ENCODE measurements around the gene ELF1. TPM values are rescaled to one million over a fixed set of nuclear protein-coding genes. Genes with fewer than 3 reads are reported as not detected.

Gene ELF1
- total and polyA plus RNA-seq, 2 experiments from 2014 or later, result 7.0 to 12.7 TPM

DNA sequence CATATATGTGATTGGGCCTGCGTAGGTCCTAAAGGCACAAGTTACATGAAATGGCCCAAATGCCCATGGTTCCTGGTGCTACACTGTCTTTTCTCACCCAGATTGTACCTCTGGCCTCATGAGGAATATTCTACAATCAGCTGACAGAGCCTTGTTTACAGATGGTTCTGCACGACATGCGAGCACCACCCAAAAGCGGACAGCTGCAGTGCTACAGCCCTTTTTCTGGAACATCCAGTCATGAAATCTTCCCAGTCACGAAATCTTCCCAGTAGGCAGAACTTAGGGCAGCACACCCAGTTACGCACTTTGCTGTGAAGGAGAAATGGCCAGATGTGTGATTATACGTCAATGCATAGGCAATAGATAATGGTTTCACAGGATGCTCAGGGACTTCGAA, 7.7 kb upstream of the ELF1 start:
- ATAC-seq (no peak), DNase-seq (ENCODE audit: low spot score) (no peak)
- Mint-ChIP-seq H3K27me3 (ENCODE audit: insufficient read depth, low read depth, poor library complexity) (no peaks in the 10 kb centered on the region), H3K9me3 (no peaks in the 10 kb centered on the region), H3K4me1 (no peaks in the 10 kb centered on the region), H3K4me3 (no peak overlapping the region), H3K27ac (no peak overlapping the region), H3K36me3 (ENCODE audit: low read depth) (no peaks in the 10 kb centered on the region)
- no peak for TF ChIP-seq EZH2phosphoT487 (IDR thresholded peaks at IDR 0.05; ENCODE audit: unreplicated experiment)
- TF ChIP-seq POLR2AphosphoS5 (IDR thresholded peaks at IDR 0.05; ENCODE audit: low read depth), result no peak
- TF ChIP-seq, protein P1, sequence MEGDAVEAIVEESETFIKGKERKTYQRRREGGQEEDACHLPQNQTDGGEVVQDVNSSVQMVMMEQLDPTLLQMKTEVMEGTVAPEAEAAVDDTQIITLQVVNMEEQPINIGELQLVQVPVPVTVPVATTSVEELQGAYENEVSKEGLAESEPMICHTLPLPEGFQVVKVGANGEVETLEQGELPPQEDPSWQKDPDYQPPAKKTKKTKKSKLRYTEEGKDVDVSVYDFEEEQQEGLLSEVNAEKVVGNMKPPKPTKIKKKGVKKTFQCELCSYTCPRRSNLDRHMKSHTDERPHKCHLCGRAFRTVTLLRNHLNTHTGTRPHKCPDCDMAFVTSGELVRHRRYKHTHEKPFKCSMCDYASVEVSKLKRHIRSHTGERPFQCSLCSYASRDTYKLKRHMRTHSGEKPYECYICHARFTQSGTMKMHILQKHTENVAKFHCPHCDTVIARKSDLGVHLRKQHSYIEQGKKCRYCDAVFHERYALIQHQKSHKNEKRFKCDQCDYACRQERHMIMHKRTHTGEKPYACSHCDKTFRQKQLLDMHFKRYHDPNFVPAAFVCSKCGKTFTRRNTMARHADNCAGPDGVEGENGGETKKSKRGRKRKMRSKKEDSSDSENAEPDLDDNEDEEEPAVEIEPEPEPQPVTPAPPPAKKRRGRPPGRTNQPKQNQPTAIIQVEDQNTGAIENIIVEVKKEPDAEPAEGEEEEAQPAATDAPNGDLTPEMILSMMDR (conservative IDR thresholded peaks at IDR 0.05; ENCODE audit: low read depth in 2 of 2), result no peak
- TF ChIP-seq STAT1 (IDR thresholded peaks at IDR 0.05; ENCODE audit: unreplicated experiment), result no peak
- no peak for TF ChIP-seq ZNF331 (CRISPR knock-in tag; IDR thresholded peaks at IDR 0.05; ENCODE audit: low read depth)
- no peak for TF ChIP-seq EZH2 (IDR thresholded peaks at IDR 0.05; ENCODE audit: low read depth, unreplicated experiment)
- TF ChIP-seq, protein P2, sequence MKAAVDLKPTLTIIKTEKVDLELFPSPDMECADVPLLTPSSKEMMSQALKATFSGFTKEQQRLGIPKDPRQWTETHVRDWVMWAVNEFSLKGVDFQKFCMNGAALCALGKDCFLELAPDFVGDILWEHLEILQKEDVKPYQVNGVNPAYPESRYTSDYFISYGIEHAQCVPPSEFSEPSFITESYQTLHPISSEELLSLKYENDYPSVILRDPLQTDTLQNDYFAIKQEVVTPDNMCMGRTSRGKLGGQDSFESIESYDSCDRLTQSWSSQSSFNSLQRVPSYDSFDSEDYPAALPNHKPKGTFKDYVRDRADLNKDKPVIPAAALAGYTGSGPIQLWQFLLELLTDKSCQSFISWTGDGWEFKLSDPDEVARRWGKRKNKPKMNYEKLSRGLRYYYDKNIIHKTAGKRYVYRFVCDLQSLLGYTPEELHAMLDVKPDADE (IDR thresholded peaks at IDR 0.05), result no peak
- TF ChIP-seq, protein P3, sequence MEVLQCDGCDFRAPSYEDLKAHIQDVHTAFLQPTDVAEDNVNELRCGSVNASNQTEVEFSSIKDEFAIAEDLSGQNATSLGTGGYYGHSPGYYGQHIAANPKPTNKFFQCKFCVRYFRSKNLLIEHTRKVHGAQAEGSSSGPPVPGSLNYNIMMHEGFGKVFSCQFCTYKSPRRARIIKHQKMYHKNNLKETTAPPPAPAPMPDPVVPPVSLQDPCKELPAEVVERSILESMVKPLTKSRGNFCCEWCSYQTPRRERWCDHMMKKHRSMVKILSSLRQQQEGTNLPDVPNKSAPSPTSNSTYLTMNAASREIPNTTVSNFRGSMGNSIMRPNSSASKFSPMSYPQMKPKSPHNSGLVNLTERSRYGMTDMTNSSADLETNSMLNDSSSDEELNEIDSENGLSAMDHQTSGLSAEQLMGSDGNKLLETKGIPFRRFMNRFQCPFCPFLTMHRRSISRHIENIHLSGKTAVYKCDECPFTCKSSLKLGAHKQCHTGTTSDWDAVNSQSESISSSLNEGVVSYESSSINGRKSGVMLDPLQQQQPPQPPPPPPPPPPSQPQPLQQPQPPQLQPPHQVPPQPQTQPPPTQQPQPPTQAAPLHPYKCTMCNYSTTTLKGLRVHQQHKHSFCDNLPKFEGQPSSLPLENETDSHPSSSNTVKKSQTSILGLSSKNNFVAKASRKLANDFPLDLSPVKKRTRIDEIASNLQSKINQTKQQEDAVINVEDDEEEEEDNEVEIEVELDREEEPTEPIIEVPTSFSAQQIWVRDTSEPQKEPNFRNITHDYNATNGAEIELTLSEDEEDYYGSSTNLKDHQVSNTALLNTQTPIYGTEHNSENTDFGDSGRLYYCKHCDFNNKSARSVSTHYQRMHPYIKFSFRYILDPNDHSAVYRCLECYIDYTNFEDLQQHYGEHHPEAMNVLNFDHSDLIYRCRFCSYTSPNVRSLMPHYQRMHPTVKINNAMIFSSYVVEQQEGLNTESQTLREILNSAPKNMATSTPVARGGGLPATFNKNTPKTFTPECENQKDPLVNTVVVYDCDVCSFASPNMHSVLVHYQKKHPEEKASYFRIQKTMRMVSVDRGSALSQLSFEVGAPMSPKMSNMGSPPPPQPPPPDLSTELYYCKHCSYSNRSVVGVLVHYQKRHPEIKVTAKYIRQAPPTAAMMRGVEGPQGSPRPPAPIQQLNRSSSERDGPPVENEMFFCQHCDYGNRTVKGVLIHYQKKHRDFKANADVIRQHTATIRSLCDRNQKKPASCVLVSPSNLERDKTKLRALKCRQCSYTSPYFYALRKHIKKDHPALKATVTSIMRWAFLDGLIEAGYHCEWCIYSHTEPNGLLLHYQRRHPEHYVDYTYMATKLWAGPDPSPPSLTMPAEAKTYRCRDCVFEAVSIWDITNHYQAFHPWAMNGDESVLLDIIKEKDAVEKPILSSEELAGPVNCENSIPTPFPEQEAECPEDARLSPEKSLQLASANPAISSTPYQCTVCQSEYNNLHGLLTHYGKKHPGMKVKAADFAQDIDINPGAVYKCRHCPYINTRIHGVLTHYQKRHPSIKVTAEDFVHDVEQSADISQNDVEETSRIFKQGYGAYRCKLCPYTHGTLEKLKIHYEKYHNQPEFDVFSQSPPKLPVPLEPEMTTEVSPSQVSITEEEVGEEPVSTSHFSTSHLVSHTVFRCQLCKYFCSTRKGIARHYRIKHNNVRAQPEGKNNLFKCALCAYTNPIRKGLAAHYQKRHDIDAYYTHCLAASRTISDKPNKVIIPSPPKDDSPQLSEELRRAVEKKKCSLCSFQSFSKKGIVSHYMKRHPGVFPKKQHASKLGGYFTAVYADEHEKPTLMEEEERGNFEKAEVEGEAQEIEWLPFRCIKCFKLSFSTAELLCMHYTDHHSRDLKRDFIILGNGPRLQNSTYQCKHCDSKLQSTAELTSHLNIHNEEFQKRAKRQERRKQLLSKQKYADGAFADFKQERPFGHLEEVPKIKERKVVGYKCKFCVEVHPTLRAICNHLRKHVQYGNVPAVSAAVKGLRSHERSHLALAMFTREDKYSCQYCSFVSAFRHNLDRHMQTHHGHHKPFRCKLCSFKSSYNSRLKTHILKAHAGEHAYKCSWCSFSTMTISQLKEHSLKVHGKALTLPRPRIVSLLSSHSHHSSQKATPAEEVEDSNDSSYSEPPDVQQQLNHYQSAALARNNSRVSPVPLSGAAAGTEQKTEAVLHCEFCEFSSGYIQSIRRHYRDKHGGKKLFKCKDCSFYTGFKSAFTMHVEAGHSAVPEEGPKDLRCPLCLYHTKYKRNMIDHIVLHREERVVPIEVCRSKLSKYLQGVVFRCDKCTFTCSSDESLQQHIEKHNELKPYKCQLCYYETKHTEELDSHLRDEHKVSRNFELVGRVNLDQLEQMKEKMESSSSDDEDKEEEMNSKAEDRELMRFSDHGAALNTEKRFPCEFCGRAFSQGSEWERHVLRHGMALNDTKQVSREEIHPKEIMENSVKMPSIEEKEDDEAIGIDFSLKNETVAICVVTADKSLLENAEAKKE (CRISPR knock-in tag; IDR thresholded peaks at IDR 0.05), result no peak
- no peak for TF ChIP-seq CREB1 (CRISPR knock-in tag; IDR thresholded peaks at IDR 0.05; ENCODE audit: low read depth)
- TF ChIP-seq, protein P4, sequence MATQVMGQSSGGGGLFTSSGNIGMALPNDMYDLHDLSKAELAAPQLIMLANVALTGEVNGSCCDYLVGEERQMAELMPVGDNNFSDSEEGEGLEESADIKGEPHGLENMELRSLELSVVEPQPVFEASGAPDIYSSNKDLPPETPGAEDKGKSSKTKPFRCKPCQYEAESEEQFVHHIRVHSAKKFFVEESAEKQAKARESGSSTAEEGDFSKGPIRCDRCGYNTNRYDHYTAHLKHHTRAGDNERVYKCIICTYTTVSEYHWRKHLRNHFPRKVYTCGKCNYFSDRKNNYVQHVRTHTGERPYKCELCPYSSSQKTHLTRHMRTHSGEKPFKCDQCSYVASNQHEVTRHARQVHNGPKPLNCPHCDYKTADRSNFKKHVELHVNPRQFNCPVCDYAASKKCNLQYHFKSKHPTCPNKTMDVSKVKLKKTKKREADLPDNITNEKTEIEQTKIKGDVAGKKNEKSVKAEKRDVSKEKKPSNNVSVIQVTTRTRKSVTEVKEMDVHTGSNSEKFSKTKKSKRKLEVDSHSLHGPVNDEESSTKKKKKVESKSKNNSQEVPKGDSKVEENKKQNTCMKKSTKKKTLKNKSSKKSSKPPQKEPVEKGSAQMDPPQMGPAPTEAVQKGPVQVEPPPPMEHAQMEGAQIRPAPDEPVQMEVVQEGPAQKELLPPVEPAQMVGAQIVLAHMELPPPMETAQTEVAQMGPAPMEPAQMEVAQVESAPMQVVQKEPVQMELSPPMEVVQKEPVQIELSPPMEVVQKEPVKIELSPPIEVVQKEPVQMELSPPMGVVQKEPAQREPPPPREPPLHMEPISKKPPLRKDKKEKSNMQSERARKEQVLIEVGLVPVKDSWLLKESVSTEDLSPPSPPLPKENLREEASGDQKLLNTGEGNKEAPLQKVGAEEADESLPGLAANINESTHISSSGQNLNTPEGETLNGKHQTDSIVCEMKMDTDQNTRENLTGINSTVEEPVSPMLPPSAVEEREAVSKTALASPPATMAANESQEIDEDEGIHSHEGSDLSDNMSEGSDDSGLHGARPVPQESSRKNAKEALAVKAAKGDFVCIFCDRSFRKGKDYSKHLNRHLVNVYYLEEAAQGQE (IDR thresholded peaks at IDR 0.05; ENCODE audit: unreplicated experiment), result no peak
- TF ChIP-seq NANOG (IDR thresholded peaks at IDR 0.05; ENCODE audit: borderline replicate concordance), result no peak
- TF ChIP-seq JUNB (IDR thresholded peaks at IDR 0.05; ENCODE audit: unreplicated experiment), result no peak
- TF ChIP-seq ZNF114 (CRISPR knock-in tag; IDR thresholded peaks at IDR 0.05), result no peak
- Histone ChIP-seq H3K79me2 (replicated peaks; ENCODE audit: insufficient read depth) (no peaks in the 10 kb centered on the region), H4K20me1 (replicated peaks; ENCODE audit: insufficient read depth) (no peaks in the 10 kb centered on the region), H3K4me1 (ENCODE audit: insufficient read depth) (no peaks in the 10 kb centered on the region), H3K4me2 (no peak overlapping the region), H3K27me3 (ENCODE audit: insufficient read depth) (no peaks in the 10 kb centered on the region), H3K4me3 (no peak overlapping the region), H3F3A (replicated peaks; ENCODE audit: low read depth) (no peaks in the 10 kb centered on the region), H3K9me2 (ENCODE audit: insufficient read depth) (no peaks in the 10 kb centered on the region), H3K27ac (ENCODE audit: low read depth) (no peak overlapping the region), H3K36me3 (ENCODE audit: insufficient read depth) (no peaks in the 10 kb centered on the region), H2AFZ (no peak overlapping the region)
